Activated CD4-positive, alpha-beta T cell treated with anti-CD3 and anti-CD28 coated beads for 1 hour (primary cell): ENCODE results near the gene PHAX.
"Not testable (repeated sequence)": the region's sequence is repeated elsewhere in the genome, so short reads cannot be mapped to it uniquely, and the experiment has no call there.

Experiments
- DNase-seq: peaks from one replicate; pipeline ENCODE4 v3.0.0-alpha.2; 2020

Gene PHAX

GRCh38 chr5:126600631-126601511, at the start of gene PHAX:
Gene PHAX (plus strand): TSS chr5:126600947. CDS start chr5:126600963, 16 bp downstream.
- peak; percentile 57 for DNase-seq

DNA sequence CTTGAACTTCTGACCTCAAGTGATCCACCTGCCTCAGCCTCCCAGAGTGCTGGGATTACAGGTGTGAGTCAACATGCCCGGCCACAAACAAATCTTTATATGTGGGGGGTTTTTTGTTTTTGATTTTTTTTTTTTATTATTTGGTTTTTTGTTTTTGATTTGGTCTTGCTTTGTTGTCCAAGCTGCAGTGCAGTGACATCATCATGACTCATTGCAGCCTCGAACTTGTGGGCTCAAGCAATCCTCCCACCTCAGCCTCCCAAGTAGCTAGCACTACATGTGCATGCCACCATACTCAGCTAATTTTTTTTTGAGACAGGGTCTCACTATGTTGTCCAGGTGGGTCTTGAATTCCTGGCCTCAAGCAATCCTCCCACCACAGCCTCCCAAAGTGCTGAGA, 48.1 kb upstream of the PHAX start:
- DNase-seq: no peak

DNA sequence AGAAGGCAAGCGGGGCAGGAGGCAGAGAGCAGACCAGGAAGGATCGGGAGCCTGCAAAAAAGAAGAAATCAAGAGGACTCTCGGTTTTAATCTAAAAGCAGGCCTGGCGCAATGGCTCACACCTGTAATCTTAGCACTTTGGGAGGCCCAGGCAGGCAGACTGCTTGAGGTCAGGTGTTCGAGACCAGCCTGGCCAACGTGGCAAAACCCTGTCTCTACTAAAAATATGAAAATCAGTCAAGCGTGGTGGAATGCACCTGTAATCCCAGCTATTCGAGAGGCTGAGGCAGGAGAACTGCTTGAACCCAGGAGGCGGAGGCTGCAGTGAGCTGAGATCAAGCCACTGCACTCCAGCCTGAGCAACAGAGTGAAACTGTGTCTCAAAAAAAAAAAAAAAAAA, 45.6 kb upstream of the PHAX start:
- DNase-seq: not testable (repeated sequence)

GRCh38 chr5:126561908-126562307, 38.8 kb upstream of the PHAX start:
- DNase-seq: no peak

GRCh38 chr5:126562823-126563222, 37.9 kb upstream of the PHAX start:
- no peak for DNase-seq

GRCh38 chr5:126568206-126568755, 32.5 kb upstream of the PHAX start:
- DNase-seq: no peak

GRCh38 chr5:126575644-126576043, 25.1 kb upstream of the PHAX start:
- no peak for DNase-seq

- no peak for DNase-seq
Observed at GRCh38 chr5:126576974-126577373, 23.8 kb upstream of the PHAX start.

DNA sequence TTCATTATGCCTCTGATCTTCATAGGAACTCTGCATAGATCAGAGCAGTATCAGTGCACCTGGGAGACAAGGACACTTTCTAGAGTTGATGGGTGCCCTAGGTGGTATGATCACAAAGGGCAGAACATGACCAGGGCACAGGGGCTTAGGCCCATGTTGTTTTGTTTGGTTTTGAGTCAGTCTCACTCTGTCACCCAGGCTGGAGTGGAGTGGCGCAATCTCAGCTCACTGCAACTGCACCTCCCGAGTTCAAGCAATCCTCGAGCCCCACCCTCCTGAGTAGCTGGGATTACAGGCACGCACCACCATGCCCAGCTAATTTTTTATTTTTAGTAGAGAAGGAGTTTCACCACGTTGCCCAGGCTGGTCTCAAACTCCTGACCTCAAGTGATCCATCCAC, 23.3 kb upstream of the PHAX start:
- no peak for DNase-seq

- no peak for DNase-seq
Observed at GRCh38 chr5:126579716-126580115, 21.0 kb upstream of the PHAX start.

- no peak for DNase-seq
Observed at GRCh38 chr5:126583761-126584160, 17.0 kb upstream of the PHAX start.

DNA sequence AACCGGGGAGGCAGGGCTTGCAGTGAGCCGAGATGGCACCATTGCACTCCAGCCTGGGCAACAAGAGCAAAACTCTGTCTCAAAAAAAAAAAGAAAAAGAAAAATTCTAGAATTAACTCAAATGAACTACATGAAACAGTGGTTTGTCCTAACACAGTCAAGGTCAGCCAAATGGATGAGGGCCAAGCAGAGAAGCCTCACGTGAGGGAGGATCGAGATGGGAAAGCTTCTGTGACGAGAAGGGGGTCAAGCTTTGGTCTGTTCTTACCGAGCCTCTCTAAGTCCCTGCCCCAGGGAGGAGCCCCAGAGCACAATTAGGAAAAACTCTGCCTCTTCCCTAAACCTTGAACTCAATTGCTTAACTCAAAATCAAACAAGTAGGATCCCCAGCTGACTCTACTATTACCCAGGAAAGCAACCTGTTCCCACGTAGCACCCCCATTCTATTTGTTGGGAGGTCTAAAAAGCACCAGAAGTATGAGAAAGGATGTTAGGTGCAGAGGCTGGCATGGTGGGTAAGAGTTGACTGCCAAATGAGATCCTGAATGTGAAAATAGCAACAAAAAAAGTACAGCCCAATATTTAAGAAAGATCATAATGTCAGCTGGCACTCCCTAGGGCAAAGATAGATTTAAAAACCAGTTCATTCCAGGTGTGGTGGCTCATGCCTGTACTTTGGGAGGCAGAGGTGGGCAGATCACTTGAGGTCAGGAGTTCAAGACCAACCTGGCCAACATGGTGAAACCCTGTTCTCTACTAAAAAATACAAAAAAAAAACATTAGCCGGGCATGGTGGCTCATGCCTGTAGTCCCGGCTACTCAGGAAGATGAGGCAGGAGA, 13.0 kb upstream of the PHAX start:
- DNase-seq: no peak

GRCh38 chr5:126589536-126590297, 11.0 kb upstream of the PHAX start:
- DNase-seq: no peak

GRCh38 chr5:126591549-126591948, 9.2 kb upstream of the PHAX start:
- no peak for DNase-seq

DNA sequence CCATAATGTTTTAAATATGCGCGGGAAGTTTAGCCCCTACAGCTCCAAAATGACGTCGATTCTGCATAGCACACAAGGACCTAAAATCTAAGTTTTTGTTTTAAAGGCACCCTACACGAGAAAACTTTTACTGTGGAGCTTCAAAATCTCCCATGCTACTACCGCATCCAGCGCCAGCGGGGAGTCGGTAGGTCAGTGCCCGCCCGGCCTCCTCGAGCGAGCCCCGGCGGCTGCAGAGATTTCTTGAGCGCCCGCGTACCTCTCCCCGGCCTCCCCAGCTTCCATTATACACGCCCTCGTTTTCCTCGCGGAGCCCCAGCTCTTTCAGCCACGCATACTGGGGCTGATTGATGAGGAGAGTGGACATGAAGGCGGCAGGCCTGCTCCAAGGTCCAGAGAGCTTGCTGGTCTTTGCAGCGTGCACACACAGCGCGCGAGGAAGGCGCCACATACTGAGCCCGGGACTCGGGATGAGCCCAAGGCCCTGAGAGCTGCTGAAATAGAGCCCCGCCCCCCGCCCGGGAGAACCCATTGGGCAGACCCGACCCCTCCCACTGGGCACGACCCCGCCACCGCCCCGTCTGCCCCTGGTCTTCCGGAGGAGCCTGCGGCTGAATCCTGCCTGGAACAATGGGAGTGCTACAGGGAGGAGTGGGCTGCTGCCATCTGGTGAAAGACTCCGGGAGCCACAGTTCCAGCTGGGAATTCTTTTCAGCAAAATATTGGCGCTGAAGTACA, 5.8 kb upstream of the PHAX start, which contains the start of gene ALDH7A1:
ALDH7A1 (minus strand) TSS at position 472 of the 738 bp plus-strand sequence; CDS start at position 451, 21 bp downstream.
- DNase-seq: no peak

- no peak for DNase-seq
Observed at GRCh38 chr5:126595486-126596083, 5.2 kb upstream of the PHAX start.

DNA sequence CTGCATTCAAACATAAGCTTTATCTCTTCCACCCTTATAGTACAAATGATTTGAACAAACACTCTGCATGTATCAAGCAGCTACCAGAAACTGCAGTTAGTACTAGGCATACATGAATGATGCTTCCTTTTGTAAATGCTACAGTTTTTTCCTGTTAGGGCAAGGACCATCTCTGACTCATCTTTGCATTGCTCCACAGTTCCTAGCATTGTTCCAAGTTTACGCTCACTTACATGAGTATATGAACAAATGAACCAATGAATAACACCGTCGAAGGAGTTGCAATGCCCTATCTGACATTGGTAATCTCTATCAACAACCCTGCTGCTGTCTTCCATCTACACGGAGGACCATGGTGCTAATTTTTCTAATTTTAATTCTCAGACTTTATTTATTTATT, 3.6 kb upstream of the PHAX start:
- DNase-seq: no peak

- no peak for DNase-seq
Observed at GRCh38 chr5:126599499-126599898, 1.2 kb upstream of the PHAX start.

DNA sequence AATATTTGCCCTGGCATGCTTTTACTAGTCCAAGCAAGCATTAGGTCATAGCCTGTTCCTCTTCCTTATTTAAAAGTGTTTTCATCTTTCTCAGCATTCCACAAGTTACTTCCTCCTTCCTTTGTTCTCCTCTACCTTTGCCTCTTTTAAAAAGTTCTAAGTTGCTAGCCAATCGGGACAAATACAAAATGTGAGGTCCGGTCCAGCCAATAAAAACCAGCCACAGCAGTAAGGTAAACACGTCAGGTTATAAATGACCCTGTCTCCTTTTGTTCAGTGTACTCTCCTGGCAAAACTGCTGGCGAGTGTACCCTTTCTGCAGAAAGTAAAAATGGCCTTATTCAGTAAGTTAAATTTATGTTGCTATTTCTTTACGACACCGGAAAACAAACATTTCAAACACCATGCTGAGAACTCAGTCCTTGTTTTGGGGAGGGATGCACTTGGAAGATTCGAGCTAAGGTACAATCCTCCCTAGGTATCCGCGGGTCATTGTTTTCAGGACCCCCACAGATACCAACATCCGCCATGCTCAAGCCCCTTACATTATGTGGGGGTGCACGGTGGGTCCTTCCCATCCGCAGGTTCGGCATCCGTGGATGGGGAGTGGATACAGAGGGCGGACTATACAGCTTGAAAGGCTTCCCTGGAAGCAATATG, 646 bp upstream of the PHAX start:
- not testable (repeated sequence) for DNase-seq

- no peak for DNase-seq
Observed at GRCh38 chr5:126603402-126603991, 2.8 kb downstream of the PHAX start.

DNA sequence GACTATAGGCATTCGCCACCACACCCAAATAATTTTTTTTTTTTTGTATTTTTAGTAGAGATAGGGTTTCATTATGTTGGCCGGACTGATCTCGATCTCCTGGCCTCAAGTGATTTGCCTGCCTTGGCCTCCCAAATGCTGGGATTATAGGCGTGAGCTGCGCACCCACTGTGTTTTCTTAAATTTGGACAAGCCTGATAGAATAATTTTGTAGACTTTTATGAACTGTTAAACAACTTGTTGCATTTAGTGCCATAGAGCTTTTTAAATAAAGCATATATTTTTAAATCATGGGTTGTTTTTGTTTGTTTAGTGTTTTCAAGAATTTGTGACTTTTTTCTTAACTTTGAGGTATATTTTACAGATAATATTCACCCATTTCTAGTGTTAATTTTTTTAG, 4.8 kb downstream of the PHAX start:
- no peak for DNase-seq
